Activated T-helper 2 cell treated with anti-CD3 and anti-CD28 coated beads, Interferon-gamma antibody, Interleukin-2, Interleukin-4, amounts not matched to agents 10 μg/mL and 5 μg/mL and 100 μg/mL, durations not matched to agents 14 hours and 24 hours and 36 hours (primary cell): ENCODE measurements around the gene SV2B. TPM values are rescaled to one million over a fixed set of nuclear protein-coding genes. Genes with fewer than 3 reads are reported as not detected.

ENCODE experiments used
- DNase-seq: peaks from one replicate; pipeline ENCODE4 v3.0.0; 2021; ENCODE audit warnings: low spot score
- H3K27ac Mint-ChIP-seq: one replicate; pipeline ENCODE4 v1.8.0; 2021; ENCODE audit warnings: mixed read lengths
- H3K27me3 Mint-ChIP-seq: one replicate; pipeline ENCODE4 v1.8.0; 2021; ENCODE audit warnings: low read depth, mixed read lengths
- H3K36me3 Mint-ChIP-seq: one replicate; pipeline ENCODE4 v1.8.0; 2021; ENCODE audit warnings: low read depth, mixed read lengths
- H3K4me1 Mint-ChIP-seq: one replicate; pipeline ENCODE4 v1.8.0; 2021; ENCODE audit warnings: low read depth, mixed read lengths
- H3K4me3 Mint-ChIP-seq: one replicate; pipeline ENCODE4 v1.8.0; 2021; ENCODE audit warnings: low read depth, mild to moderate bottlenecking, moderate library complexity, mixed read lengths
- H3K9me3 Mint-ChIP-seq: one replicate; pipeline ENCODE4 v1.8.0; 2021; ENCODE audit warnings: mixed read lengths
- intact Hi-C: fragments of 100-400 bp; cut with micrococcal nuclease; formaldehyde crosslinking; loops from one replicate; pipeline ENCODE4 v1.15.1; 2023
- total RNA-seq: library from RNA; stranded (reverse); gene quantifications from 2 replicates; pipeline ENCODE4 v1.2.3, GENCODE V29; 2022

SV2B gene
- total RNA-seq, 1 donor from 2014 or later, result 0.02 TPM

DNA sequence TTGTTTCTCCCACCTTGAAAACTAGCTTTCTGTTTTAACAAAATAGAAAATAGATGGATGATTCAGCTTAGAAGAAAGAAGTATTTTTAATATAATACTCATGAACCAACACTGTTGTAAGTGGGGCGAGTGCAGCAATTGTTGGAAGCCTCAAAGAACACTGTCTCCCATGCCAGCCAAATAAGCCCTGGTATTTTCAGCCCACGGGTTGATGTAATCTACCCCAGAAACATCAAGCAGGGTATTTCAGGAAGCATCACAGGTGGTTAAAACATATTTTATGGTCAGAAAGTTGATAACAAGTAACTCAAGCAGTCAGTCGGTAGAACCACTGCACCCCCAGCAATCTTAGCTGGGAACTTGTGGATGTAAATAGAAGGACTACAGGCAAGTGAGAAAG is 115.9 kb downstream of the SV2B start:
- Mint-ChIP-seq H3K4me3 (no peak overlapping the region), H3K9me3 (no peaks in the 10 kb centered on the region), H3K27ac (no peak overlapping the region), H3K4me1 (no peaks in the 10 kb centered on the region), H3K36me3 (no peaks in the 10 kb centered on the region), H3K27me3 (peaks cover 11% of the 10 kb centered on the region)
- DNase-seq, result no peak
- intact Hi-C loops, result no loop called here

DNA sequence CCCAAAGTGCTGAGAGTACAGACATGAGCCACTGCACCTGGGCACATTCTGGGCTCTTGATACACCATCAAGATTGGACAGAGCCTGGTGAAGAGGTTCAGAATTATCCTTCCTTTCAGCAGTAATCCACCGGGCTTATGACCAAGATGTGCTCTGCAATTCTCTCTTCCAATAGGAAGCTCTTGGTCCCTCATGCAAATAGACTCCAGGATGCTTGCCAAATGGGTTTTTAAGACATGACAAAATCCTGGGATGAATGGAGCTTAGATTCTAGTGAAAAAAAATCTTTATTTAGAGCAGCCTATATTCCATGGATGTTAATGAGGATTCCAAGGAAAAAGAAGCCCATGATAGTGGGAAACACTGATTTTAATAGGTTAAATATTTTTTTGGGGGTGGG is 119.1 kb downstream of the SV2B start:
- intact Hi-C loops, result no loop called here
- Mint-ChIP-seq H3K27ac (no peak overlapping the region), H3K27me3 (peaks cover 7% of the 10 kb centered on the region), H3K4me3 (no peak overlapping the region), H3K9me3 (no peaks in the 10 kb centered on the region), H3K4me1 (no peaks in the 10 kb centered on the region), H3K36me3 (no peaks in the 10 kb centered on the region)
- DNase-seq, result no peak

DNA sequence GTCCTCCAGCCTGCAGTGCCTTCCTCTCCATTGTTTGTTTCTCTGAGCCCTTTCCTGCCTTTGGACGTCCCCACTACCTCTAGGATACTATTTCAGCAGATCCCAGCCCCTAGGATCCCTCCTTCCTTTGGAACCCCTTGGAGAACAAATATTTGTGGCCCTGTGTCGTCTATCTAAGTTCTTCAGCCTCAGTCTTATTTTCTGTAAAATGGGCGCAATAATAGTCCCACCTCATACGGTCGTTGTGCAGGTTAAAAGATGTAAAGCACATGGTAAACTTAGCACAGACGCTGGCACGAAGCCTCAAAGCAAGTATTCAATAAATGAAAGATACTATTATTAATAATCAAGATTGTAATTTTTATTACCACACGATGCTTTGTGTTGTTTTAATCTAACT is 122.0 kb downstream of the SV2B start:
- no peak for DNase-seq
- Mint-ChIP-seq H3K4me3 (no peak overlapping the region), H3K9me3 (no peaks in the 10 kb centered on the region), H3K27ac (no peak overlapping the region), H3K27me3 (peaks cover 11% of the 10 kb centered on the region), H3K36me3 (no peaks in the 10 kb centered on the region), H3K4me1 (no peaks in the 10 kb centered on the region)
- intact Hi-C loops, result no loop called here

DNA sequence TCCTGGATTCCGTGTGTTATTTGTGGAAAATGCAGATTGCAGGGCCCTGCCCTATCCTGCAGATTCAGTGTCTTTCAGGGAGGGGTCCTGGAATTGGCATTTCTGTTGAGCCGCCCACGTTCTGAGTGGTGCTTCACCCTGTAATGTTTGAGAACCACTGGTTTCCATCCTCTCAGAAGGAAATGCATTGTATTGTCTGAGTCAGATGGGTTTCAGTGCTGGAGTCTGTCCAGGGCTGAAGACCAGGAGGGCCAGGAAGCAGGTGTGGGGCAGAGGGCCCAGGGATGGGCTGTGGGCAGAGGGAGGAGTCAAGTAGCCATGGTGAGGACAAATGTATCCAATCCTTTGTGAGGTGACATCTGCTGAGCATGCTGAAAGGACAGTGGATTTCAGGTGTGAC is 123.8 kb downstream of the SV2B start:
- Mint-ChIP-seq H3K9me3 (no peaks in the 10 kb centered on the region), H3K4me3 (no peak overlapping the region), H3K27me3 (peaks cover 7% of the 10 kb centered on the region), H3K36me3 (no peaks in the 10 kb centered on the region), H3K27ac (no peak overlapping the region), H3K4me1 (no peaks in the 10 kb centered on the region)
- intact Hi-C loops, result loop anchor here (1.0 kb wide), 1 partner anchor 168 kb away; no protein-coding TSS in a partner anchor
- no peak for DNase-seq

DNA sequence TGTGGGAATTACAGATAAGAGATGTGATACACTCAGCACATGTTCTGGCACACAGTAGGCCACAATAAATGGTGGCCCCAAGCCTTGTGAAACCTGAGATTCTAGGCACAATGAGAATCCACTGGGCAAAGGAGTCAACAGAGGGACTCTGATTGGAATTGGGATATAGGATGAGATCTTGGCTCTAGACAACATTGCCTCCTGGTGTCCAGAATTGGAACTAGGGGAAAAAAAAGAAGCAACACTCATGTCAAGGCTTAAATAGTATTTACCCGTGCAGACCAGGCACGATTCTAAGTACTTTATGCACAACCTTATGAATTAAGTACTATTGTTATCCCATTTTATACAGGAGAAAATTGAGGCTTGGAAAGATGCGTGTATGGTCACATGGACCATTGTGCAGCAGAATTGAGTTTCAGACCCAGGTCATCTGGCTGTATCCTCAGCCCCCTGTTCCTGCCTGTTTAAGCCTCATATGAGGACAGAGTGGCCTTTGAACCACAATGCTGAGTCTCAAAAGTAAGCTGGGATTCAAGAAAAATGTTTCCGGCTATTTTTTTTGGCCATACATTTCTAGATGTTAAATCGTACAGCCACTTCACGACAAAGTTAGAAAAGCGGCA is 124.8 kb downstream of the SV2B start:
- Mint-ChIP-seq H3K4me1 (no peaks in the 10 kb centered on the region), H3K4me3 (no peak overlapping the region), H3K27ac (no peak overlapping the region), H3K27me3 (peaks cover 5% of the 10 kb centered on the region), H3K36me3 (no peaks in the 10 kb centered on the region), H3K9me3 (no peaks in the 10 kb centered on the region)
- no peak for DNase-seq
- intact Hi-C loops, result loop anchor here (1.0 kb wide), 1 partner anchor 169 kb away; no protein-coding TSS in a partner anchor

DNA sequence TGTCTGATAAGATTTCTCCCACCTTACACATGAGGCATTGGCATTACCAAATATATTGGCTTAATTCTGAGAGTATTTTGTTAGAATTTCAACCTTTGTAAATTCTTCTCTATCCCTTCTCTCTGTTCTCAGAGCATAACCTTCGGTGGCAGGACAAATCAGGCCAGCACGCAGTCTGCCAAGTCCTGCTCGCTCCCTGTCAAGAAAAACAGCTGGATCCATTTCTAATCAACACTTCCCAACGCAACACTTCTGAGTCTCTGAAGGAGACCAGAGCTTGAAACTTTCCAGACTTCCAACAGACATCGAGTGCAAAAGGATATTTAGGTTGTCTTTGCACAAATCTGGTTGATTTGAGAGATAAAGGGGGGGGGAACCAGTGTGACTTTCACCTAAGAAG is 125.7 kb downstream of the SV2B start:
- H3K9me3 Mint-ChIP-seq, result no peaks in the 10 kb centered on the region
- intact Hi-C loops, result no loop called here
- H3K36me3 Mint-ChIP-seq, result no peaks in the 10 kb centered on the region
- DNase-seq, result no peak
- H3K27me3 Mint-ChIP-seq, result peaks cover 5% of the 10 kb centered on the region
- no peaks in the 10 kb centered on the region for H3K4me1 Mint-ChIP-seq
- H3K27ac Mint-ChIP-seq, result no peak overlapping the region
- H3K4me3 Mint-ChIP-seq, result no peak overlapping the region

DNA sequence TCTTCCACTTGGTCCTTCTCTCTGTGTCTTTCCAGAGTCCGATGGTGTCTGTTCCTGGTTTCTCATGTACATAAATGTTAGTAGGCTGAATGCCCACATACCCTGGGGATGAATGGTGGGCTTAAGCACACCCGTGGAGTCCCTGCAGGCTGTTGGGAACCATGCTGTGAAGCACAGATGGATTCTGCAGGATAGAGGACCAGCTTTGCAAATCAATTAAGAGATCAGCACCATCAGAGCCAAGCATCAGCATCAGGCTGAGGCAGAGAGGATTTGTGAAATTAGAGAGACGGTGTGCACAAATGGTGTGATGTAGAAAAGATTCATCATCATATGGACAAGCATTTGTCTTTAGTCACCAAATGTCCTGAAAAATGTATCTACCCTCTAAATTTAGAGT is 127.1 kb downstream of the SV2B start:
- Mint-ChIP-seq H3K36me3 (no peaks in the 10 kb centered on the region), H3K4me1 (no peaks in the 10 kb centered on the region), H3K9me3 (no peaks in the 10 kb centered on the region), H3K27ac (no peak overlapping the region), H3K27me3 (peaks cover 8% of the 10 kb centered on the region), H3K4me3 (no peak overlapping the region)
- DNase-seq, result no peak
- intact Hi-C loops, result no loop called here

DNA sequence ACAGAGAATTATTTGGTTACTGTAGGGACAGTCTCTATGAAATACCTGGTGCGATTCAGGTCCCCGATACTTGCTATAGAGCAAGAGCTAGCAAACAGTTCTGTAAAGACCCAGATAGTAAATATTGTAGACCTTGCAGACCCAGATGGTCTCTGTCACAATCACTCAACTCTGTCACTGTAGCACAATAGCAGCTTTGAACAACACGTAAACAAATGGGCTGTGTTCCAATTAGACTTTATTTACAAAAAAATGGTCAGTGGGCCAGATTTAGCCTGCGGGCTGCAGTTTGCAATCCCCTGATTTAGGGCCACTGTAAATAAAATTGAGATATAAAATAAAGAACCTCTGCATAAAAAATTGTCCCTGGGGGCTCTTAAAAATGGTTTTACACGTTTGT is 127.7 kb downstream of the SV2B start:
- intact Hi-C loops, result no loop called here

DNA sequence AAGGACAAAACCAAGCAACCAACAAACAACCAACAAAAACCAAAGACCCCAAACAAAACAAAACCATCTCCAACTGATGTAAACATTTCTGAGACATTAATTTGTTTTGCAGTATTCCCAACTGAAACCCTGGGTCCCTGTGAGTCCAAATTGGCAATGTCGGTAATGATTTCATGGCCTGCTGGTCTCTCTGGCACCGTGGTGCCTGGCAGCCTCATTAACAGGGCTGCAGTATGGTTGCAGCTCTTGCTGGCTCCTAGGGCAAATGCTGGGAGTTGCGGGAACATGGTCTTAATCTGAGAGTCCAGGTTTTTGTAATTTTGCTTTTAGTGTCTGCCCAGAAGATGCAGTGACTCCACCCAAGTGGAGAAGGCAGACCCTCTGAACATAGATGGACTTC is 128.3 kb downstream of the SV2B start:
- intact Hi-C loops, result no loop called here
- H3K9me3 Mint-ChIP-seq, result no peaks in the 10 kb centered on the region
- no peak for DNase-seq
- H3K27me3 Mint-ChIP-seq, result peaks cover 8% of the 10 kb centered on the region
- no peak overlapping the region for H3K4me3 Mint-ChIP-seq
- H3K4me1 Mint-ChIP-seq, result no peaks in the 10 kb centered on the region
- no peak overlapping the region for H3K27ac Mint-ChIP-seq
- no peaks in the 10 kb centered on the region for H3K36me3 Mint-ChIP-seq

More for the DNA sequence above, 127.7 kb downstream of the SV2B start:
- Mint-ChIP-seq H3K4me3 (no peak overlapping the region), H3K27me3 (peaks cover 8% of the 10 kb centered on the region), H3K4me1 (no peaks in the 10 kb centered on the region), H3K27ac (no peak overlapping the region), H3K36me3 (no peaks in the 10 kb centered on the region), H3K9me3 (no peaks in the 10 kb centered on the region)
- DNase-seq, result no peak

DNA sequence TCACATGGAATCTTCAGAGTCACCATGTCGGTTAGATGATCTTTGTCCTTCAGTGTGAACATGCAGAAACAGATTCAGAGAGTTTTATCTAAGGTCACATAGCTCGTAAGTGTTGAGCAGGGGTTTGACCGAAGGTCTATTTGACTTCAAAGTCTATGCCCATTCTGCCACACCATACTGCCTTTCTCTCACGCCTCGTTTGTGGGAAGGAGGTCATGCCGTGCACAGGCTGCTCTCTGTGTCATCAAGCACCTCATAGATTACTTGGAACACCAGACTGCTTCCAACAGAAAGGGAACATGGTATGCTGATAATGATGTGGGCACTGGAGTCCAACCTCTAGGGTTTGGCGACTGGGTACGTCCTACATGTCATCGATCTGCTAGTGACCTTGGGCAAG is 128.8 kb downstream of the SV2B start:
- Mint-ChIP-seq H3K27ac (no peak overlapping the region), H3K9me3 (no peaks in the 10 kb centered on the region), H3K4me1 (no peaks in the 10 kb centered on the region), H3K36me3 (no peaks in the 10 kb centered on the region), H3K4me3 (no peak overlapping the region), H3K27me3 (peaks cover 8% of the 10 kb centered on the region)
- intact Hi-C loops, result no loop called here
- DNase-seq, result no peak

DNA sequence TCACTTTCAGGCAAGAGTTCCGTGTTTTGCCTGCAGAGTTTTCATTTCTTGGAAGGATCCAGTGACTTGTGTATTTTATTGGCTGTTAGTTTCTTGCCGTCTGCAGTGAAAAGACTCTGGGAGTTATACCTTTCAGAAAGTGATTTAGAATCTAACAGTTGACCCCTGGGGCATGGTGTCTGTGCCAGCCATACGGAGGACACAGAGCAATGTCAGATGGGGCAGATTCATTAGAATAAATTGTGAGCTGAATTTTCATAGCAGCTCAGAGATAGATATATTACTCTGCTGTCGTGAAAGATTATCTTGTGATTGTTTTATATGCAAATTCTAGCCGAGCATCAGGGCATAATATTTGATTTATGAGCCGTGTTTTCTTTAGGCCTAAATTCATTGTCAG is 131.6 kb downstream of the SV2B start:
- no peaks in the 10 kb centered on the region for H3K9me3 Mint-ChIP-seq
- H3K36me3 Mint-ChIP-seq, result no peaks in the 10 kb centered on the region
- no peak overlapping the region for H3K4me3 Mint-ChIP-seq
- no peaks in the 10 kb centered on the region for H3K4me1 Mint-ChIP-seq
- intact Hi-C loops, result no loop called here
- H3K27ac Mint-ChIP-seq, result no peak overlapping the region
- no peak for DNase-seq
- peaks cover 10% of the 10 kb centered on the region for H3K27me3 Mint-ChIP-seq

DNA sequence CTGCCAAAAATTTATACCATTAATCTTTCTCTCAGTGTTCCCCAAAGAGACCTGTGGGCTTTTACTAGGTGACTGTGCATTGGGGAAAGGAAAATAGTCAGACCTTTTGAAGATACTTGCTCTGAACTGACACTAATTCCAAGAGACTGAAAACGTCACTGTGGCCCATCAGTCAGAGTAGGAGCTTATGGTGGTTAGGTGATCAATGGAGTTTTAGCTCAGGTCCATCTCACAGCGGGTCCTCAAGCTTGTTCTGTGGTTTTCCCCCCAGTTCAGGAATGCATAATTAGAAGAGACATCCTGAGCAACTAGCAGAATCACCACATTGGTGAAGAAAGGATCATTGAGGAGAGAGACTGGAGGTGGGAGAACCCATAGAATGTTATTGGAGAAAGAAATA is 134.7 kb downstream of the SV2B start:
- no peak overlapping the region for H3K4me3 Mint-ChIP-seq
- H3K4me1 Mint-ChIP-seq, result no peaks in the 10 kb centered on the region
- H3K27ac Mint-ChIP-seq, result no peak overlapping the region
- DNase-seq, result no peak
- peaks cover 16% of the 10 kb centered on the region for H3K27me3 Mint-ChIP-seq
- H3K9me3 Mint-ChIP-seq, result no peaks in the 10 kb centered on the region
- no peaks in the 10 kb centered on the region for H3K36me3 Mint-ChIP-seq
- intact Hi-C loops, result no loop called here

DNA sequence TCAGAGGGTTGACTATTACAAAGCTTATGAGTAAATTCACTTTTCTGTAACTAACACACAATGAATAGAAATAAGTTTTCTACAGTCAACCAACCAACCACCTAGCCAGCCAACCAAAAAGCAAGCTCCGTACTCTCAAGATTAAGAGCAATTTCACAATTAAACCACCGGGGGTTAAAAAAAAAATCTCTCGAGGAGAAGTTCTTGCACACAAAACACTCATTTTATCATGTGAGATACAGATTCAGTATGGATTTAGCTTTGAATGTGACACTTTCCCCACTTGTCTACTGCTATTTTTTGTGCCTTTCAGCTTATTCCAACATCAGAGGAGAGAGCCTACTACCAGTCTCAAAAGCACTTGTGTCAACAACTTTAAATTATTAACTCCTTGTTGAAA is 135.3 kb downstream of the SV2B start:
- no peak overlapping the region for H3K4me3 Mint-ChIP-seq
- no peak overlapping the region for H3K27ac Mint-ChIP-seq
- intact Hi-C loops, result no loop called here
- H3K9me3 Mint-ChIP-seq, result no peaks in the 10 kb centered on the region
- no peaks in the 10 kb centered on the region for H3K36me3 Mint-ChIP-seq
- no peak for DNase-seq
- peaks cover 16% of the 10 kb centered on the region for H3K27me3 Mint-ChIP-seq
- no peaks in the 10 kb centered on the region for H3K4me1 Mint-ChIP-seq

DNA sequence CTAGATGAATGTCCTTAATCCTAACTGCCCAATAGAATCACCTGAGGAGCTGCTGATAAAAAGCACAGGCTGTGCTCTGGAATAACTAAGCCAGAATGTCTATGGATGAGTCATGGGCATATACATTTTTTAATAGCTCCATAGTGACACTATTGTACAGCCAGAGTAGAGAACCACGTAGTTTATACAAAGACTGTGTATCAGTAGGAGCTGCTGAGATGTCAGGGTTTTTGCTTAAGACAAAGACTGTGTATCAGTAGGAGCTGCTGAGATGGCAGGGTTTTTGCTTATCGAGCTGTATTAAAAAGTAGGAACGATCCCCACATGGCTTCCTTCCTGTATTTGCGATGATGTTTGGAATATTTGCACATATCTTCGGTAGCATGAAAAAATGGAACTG is 137.4 kb downstream of the SV2B start:
- no peaks in the 10 kb centered on the region for H3K4me1 Mint-ChIP-seq
- H3K27ac Mint-ChIP-seq, result no peak overlapping the region
- DNase-seq, result no peak
- H3K27me3 Mint-ChIP-seq, result peaks cover 14% of the 10 kb centered on the region
- no peaks in the 10 kb centered on the region for H3K9me3 Mint-ChIP-seq
- no peak overlapping the region for H3K4me3 Mint-ChIP-seq
- intact Hi-C loops, result no loop called here
- H3K36me3 Mint-ChIP-seq, result no peaks in the 10 kb centered on the region
